Islet precursor cell (in vitro differentiated cells): ENCODE results near the gene POFUT2.

Experiments used
- DNase-seq: peaks from one replicate; pipeline ENCODE4 v3.0.0-alpha.2; 2018

The POFUT2 gene

DNA sequence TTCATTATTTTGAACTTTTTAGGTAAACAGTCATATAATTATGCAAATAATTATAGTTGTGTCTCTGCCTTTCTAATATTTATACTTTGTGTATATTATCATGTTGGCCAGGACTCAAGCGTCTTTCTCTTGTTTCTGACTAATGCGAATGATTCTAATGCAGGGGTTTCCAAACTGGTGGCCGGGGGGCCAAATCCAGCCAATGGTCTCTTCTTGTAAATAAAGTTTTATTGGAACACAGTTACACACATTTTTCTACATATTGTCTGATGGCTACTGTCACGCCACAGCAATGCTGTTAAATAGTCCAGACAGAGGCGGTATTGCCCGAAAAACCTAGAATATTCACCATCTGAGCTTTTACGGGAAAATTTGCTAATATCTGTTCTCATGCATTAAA lies 8.9 kb upstream of the POFUT2 start:
- no peak for DNase-seq

DNA sequence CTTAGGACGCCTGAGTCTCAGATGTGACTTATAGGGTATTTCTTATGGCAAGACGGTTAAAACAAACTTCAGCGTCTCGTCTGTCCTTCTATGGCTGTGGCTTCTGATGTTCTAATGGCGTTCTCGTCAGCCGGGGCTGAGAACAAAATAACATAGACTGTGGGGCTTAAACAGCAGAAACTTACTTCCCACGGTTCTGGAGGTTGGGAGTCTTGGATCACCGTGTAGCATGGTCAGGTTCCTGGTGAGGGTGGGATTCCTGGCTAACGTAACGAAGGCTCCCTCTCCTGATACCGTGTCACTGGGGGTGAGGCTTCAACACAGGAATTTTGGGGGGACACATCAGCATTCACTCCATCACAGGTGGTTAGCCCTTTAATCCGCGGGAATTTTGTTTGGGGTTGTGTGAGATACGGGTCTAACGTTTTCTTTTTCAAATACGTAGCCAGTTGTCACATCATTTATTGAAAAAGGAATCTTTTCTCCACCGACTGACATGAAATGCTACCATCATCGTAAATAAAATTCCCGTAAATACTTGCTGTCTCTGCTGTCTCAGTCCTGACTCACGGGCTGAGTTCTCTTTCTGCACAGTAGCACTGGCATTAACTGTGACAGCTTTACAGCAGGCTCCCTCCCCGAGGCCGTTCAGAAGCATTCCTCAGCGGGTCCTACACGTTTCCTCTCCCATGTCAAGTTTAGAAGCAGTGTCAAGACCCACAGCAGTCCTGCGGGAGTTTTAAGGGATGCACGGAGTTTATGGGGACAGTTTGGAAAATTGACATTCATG lies 8.1 kb upstream of the POFUT2 start:
- DNase-seq = peak; percentile 96

DNA sequence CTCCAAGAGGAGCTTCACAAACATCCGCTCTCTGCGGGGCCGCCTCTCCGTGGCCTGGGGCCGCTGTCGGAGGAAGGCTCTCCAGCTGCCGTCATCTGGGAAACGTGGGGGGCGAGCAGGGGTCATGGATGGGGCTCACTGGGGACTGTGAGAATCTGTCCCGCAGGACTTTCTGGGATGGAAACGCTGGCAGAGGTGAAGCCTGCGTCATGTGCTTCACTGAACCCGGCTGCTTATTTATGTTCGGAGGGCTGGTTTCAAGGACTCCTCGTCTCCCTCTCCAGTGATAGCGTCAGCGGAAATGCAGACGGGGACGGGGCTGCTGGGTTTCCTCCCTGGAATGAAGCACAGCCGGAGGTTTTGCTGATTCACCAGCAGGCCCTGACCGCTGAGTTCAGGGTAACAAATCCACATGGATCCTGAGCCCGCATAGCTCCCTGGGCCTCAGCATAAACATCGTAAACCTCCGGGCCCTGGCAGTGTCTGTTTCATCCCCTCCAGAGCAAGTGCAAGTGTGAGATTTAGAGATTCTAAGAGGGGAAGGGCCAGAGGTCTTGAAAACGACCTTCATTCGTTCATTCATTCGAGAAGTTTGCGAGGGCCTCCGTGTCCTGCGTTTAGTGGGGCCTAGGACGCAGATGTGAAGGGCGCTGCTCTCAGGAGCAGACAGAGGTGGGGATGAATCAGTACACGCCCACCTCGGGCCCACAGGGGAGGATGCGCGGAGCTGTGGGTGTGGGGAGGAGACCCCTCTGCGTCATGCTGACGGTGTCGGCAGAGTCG lies 7.0 kb upstream of the POFUT2 start:
- DNase-seq = peak; percentile 98

DNA sequence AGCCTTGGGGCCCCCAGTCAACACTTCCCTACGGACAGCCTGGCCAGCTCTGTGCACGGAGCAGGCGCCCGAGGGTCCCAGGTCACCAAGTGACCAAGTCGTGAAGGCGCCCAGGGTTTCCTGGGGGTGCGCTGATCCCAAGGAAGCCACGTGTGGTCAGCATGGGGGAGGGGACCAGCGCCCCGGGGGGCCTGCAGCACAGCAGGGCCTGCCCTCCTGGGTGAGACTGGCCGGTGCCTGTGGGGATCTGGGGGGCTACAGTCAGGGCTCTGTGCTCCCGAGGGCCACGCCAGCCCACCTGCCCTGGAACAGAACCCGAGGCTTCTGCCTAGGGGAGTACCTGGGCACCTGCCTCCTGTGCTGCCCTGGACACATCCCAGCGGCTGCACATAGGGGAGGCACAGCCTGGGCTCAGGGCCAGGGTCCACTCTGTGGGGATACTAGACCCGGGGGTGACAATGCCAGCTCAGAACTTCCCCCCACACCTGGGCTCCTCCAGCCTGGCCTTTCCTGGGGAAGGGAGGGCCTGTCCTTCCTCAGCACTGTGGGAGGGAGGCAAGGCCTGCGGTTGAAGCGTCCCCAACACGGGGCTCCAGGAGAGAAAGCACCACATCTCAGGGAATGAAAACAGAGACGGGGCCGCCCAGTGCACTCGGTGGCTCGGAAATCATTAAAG lies 6.2 kb upstream of the POFUT2 start:
- no peak for DNase-seq

DNA sequence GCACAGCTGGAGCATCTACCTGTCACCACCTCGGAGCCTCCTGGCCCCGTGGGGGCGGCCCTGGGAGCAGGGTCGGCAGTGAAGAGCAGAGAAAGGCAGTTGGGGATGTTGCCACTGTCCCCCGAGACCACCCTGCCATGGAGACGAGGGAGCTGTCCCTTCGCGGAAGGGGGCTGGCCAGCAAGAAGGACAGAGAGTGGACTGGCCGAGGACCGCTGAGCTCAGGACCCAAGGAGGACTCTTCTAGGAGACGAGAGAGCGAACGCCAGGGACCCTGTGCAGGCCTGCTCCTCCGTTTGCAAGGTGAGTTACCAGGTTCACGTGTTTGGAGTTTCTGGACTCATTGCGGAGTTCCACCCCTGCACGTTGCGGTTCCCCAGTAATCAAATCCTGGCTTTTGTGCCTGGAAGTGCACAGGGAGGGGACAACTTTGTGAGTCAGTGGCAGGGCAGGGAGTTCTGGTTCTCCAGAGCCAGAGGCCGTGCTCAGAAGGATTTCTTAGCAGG lies 5.6 kb upstream of the POFUT2 start:
- DNase-seq = peak; percentile 80

DNA sequence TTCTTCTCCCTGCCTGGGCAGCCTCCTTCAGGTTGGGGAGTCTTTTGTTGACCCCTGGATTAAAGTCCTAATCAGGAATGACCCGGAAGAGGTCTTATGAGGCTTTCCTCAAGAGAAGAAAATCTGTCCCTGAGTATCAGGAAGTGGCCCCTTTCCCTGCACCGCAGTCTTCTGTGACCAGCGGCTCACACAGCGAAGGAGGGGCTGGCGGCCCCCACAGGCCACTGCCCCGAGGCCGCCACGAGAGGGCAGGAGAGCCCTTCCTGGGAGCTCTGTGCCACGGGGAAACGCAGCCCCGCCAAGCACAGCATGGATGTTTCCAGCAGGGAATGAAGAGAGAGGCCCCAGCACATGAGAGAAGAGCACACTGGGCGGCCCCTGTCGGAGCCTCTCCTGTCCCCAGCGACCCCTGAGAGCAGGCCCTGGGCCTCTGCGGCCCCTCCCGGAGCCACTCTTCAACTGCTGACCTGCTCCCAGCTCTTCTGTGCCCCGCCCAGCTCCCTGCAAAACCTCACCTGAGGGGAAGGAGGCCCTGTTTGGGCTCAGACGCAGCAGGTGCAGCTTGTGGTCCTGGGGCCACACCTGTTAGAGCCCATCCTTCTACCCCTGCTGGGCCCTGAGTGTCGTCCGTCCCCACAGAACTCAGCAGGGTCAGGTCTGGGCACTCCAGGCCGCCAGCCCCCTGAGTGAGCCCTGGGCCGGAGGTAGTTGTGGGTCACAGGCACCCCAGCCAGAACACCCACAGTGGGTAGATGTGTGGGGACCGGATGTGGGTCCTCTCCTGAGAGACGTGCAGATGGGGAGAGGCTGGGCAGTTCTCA lies 4.9 kb upstream of the POFUT2 start:
- peak; percentile 96 for DNase-seq

DNA sequence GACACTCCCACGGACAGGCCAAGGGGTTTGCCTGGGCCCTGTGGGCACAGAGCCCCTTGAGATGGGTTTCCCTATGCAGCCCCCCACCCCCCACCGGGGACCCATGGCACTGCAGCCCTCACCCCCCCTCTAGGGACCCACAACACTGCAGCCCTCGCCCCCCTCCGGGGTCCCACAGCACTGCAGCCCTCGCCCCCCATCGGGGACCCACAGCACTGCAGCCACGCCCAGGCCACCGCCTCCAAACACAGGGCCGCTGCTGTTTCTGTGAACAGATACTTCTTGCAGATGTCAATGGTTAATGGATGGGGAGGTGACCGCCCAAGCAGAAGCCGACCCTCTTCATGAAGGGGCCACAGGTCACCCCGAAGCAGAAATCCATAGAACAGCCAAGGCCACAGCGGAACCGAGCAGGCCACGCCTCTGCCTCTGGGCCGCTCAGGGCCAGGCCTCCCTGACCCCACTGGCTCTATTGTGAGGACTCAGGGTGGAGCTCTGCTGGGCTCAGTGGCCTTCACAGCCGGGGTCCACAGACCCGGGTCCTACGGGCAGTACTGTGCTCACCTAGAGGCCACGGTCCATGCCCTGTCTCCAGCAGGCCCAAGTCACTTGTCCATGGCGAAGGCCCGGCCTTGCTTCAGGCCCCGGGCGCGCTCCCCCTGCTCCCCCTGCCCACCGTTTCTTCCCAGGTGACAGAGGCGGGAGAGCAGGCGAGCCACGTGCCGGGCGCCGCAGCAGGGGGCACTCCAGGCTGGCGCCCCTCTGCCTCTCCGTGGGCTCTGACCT lies 4.1 kb upstream of the POFUT2 start:
- DNase-seq = peak; percentile 54

DNA sequence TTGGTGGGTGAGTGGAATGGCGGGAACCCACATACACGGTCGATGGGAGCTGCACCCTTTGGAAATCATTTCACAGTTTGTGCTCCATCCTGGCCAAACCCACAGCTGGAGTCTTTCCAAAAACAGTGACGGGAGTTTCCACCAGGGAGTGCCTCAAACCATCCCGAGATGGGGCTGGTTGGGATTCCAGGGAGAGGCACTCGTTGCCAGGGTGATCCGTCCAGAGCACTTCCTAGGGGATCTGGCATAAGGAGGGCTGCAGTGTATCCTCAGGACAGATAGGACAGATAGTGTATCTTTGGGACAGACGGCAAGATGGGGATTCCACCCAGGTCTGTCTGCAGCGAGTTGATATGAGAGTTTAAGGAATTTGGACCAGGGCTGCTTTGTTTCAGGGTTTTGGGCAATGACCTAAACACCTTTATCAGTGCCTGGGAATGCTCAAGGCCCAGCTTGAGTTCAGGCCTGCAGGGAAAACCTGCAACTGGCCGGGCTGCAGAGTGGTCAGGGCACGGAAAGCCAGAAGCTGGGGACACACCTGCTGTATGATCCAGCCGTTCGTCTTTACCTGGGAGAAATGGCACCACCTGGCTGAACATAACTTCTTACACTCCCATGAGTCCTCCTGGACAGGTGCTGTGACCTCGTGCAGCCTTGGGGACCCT lies 3.4 kb upstream of the POFUT2 start:
- peak; percentile 84 for DNase-seq

DNA sequence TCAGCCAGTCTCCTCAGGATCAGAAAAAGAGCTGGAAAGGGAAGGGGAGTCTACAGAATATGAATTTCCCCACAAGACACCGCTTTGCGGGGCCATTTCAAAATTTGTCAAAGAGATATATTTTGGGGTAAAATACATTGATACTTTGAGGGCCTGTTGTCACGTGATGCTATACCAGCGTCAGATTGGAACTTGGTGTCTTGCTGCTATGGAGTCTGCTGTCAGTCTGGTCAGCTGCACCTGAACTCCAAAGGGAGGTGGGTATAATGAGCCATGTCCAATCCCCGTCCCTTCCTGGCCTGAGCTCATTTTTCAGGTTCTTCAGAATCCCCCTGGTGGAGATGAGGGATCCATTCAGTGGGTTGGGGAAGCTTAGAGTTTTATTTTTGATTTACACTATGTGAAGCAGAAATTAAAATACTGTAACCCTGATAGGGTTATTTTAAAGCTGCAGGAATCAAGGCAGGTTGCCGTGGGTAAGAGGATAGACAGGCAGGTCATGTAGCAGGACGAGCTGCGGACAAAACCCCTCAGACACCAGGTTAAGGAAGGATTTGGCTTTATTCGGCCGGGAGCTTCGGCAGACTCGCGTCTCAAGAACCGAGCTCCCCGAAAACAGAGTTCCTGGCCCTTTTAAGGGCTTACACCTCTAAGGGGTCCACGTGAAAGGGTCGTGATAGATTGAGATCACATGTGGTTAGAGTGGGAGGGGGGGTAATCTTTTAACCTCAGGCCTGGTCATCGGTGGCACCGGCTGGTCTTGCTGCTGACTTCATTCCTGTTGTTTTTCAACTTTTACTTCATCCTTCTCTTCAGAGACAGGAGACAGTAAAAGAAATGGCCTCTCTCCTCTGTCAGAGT lies 2.2 kb upstream of the POFUT2 start:
- DNase-seq = peak; percentile 47

DNA sequence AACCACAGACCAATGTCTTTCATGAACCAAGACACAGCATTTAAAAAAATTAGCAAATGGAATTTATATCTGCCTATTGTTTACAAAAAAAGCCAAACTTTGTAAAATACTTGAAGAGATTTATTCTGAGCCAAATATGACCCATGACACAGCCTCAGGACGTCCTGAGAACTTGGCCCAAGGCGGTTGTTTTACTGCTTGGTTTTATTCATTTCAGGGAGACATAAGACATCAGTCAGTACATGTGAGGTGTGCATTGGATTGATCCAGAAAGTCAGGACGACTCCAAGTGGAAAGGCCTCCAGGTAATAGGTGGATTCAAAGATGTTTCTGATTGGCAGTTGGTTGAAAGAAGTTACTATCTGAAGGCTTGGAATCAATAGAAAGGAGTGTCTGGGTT lies 1.4 kb upstream of the POFUT2 start:
- DNase-seq = no peak

DNA sequence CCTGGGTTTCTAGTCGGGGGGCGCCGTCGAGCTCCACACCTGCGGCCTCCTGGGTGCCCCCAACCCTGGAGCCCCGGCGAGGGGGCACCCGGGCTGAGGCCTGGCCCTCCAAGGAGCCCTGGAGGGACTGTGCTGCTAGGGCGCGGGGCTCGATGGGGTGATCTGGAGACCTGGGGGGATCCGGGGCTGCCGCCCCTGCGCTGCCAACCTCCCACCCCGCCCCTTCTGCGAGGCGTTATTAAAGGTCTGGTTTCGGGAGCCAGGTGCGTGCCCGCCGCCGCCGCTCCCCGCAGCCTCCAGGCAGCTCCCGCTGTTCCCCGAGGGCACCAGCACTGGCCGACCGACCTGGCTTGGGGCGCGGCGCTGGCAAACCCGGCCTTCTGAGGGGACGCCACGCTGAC lies 746 bp upstream of the POFUT2 start:
- peak; percentile 54 for DNase-seq

DNA sequence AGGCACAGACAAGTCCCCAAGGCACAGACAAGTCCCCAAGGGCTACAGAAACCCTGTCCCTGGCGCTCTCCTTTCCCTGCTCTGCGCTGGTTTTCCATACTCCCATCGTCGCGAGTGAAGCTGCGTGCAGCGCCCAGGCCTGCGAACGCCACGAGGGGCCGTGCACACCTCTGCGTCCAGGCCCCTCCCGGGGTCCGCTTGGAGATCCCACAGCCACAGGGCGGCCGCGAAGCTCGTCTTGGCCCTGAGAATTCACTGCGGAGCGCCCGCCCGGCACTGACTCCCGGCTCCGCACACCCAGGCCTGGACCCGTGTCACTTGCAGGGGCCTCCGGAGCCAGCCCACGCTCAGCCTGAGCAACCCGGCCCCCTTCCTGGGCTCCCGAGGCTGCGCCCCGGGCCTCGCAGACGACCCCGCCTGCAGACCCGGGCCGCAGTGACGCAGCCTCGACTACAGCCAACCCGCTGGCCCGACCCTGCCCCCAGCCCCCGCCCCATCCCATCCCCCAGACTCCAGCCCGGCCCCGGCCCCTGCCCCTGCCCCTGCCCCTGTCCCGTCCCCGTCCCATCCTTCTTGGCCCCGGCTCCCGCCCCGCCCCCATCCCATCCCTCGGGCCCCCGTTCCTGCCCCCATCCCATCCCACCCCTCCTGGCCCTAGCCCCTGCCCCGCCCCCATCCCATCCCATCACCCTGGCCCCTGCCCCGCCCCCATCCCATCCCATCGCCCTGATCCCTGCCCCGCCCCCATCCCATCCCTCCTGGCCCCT lies 841 bp downstream of the POFUT2 start:
- peak; percentile 94 for DNase-seq

DNA sequence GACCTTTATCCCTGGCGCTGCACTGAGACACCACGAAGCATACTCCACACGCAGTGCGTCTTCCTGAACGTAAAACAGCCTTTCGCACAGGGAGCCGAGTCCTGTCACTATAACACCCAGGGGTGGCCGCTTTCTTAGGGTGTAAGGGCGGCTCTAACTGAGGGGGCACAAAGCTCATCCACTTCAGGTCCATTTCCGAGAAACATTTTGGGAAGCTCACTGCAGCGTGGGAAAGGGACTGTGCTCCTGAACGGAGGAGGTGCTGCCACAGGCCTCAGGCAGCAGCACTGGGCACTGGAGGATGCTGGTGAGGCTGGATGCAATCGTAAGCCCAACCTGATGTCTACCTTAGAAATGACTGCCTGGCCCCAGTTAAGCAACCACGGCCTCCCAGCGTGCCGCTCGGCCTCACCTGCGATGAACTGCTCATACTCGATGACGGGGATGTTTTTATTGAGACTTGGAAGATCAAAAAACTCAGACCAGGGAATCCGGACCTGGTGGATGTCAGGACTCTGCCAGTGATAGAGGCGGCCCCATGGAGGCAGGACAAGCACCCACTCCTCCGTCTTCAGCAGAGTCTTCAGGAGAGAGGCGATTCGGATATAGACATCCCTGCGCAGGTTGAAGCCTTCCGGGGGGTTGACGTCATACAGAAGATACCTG lies 2.3 kb downstream of the POFUT2 start:
- DNase-seq = no peak

DNA sequence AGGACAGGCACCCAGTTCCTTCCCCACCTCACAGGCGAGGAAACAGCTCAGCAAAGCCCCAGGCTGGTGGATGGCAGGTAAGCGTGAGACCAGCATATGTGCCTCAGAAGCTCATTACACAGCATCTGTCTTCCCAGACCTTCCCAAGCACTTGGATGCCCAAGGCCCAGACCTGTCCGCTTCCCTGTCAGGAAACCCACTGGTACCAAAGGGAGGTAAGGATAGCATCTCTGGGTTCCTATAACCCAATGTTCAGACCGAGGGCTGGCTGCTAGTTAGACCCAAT lies 3.3 kb downstream of the POFUT2 start:
- DNase-seq = no peak

DNA sequence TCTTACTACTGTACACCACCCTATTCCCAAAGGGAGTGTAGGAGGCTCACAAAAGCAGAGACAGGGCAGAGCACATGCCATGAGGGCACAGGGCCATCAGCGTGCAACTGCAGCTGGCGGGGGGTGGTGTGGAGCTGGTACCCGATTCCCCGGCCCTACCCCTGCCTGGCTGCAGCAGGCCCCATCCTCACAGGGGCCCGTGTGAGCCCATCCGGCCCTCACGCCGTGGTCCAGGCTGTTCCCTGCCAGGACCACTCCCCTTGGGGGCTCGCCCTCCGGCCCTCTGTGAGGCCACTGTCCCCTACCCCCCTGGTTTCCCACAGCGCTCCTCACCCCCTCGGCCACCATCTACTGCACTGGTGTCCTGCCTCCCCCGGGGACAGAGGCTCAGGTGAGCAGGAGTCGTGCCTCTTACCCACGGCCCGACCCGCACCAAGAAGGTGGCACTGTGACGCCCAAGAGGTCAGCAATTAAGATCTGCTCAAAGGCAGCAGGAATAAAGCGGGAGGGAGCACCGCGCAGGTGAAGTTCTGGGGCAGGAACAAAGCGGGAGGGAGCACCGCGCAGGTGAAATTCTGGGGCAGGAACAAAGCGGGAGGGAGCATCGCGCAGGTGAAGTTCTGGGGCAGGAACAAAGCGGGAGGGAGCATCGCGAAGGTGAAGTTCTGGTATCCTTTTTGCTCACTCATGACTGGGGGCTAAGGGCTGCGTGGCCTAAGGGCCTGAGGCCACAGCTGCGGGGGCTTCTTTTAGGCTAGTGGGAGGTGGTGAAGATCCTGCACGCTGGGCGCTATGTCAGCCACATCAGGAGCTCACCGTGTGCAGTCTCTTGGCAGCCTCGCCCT lies 3.9 kb downstream of the POFUT2 start:
- peak; percentile 40 for DNase-seq

DNA sequence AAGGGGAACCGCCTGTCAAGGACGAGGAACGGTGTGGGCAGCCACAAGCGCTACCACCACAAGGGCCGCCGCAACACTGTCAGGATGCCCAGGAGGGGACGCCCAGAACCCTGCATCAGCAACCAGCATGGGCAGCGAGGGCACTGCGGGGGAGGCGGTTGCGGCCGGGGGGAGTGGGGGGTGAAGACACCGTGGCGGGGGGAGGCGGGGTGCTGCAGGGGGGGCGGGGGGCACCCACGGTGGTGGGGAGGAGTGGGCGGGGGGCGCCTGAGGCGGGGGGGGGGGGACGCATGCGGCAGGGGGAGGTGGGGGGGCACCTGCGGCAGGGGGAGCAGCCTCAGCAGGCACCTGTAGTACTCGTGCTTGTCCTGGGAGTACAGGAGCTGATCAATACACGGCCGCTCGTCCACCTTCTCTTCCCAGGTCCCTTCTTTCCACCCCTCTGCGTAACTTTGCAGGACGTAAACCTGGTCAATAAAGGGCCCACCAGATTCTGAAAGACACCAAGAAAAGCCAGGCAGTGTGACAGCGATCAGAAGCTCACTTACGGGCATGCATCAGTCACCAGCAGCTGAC lies 4.6 kb downstream of the POFUT2 start:
- no peak for DNase-seq

DNA sequence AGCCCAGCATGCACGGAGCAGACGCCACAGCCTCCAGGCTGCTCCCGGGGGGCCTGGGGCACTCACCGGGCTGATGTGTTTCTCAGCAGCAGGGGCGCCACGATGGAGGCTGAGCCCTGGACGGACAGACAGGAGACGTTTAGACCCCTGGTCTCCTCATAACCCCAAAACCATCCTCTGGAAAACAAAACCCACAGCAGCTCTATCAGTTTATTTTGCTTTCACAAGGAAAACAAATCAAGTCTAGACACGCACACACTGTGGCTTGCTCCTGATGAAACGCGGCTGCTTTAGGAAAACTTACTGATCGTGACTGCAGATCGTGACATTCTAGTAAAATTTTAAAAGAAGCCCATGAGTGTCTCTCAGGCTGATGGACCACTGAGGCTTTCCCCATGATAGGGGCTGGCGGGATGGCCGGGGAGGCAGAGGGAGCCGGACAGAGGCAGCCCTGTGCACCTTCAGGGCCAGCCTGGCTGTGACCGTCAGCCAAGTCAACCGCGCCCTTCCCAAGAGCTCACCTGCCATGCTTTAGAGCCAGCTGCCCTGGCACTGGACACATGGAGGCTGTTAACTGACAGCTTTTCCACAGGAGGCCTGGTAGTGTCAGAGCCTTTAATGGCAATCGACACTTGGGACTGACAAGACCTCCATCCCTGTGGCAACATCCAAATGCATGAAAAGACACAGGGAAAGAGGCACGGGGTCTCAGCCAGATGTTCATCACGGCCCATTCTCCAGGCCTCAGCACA lies 5.2 kb downstream of the POFUT2 start:
- DNase-seq = no peak
